ENCODE measurements around the gene TBC1D10B.
A peak's percentile ranks its signal among the peaks of the same experiment; 100 is the strongest.

Gene TBC1D10B, protein sequence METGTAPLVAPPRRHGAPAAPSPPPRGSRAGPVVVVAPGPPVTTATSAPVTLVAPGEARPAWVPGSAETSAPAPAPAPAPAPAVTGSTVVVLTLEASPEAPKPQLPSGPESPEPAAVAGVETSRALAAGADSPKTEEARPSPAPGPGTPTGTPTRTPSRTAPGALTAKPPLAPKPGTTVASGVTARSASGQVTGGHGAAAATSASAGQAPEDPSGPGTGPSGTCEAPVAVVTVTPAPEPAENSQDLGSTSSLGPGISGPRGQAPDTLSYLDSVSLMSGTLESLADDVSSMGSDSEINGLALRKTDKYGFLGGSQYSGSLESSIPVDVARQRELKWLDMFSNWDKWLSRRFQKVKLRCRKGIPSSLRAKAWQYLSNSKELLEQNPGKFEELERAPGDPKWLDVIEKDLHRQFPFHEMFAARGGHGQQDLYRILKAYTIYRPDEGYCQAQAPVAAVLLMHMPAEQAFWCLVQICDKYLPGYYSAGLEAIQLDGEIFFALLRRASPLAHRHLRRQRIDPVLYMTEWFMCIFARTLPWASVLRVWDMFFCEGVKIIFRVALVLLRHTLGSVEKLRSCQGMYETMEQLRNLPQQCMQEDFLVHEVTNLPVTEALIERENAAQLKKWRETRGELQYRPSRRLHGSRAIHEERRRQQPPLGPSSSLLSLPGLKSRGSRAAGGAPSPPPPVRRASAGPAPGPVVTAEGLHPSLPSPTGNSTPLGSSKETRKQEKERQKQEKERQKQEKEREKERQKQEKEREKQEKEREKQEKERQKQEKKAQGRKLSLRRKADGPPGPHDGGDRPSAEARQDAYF

DNA sequence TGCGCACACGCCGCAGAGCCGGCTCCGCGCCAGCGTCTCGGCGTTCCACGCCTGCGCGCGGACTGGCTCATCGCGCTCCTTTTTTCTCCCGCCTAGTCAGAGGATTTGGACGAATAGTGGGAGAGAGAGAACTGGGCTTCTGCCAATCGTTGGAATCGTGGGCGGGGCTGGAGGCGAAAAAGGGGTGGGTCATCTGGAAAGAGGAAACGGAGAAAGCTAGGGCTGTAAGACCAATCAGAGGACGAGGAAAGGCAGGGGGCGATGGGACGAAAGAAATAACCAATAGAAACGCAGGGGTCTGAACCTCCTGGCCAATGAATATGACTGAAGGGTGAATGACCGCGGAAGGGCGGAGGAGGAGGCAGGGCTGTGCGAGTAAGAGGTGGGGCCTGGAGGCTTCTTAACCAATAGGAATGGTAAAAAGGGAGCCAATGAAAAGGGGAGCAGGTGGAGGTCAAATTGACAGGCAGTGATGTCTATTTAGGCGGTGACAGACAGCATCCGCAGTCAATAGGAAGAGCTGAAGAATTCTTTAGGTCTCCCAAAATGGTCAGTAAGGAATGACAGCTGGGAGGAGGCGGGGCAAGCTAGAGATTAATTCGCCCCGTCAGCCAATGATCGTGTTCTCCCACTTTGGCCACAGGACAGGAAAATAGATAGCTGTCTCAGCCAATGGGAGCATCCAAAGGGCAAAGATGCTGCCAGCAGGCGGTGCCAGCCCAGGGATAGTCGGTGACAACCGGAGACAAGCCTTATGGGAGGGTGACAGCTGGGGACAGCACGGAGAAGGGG, at the start of gene TBC1D10B:
Gene TBC1D10B (minus strand): TSS at position 39 of the 792 bp plus-strand sequence. CDS start 311 bp downstream, outside the sequence.
- DNase-seq = peak; percentile 97

DNA sequence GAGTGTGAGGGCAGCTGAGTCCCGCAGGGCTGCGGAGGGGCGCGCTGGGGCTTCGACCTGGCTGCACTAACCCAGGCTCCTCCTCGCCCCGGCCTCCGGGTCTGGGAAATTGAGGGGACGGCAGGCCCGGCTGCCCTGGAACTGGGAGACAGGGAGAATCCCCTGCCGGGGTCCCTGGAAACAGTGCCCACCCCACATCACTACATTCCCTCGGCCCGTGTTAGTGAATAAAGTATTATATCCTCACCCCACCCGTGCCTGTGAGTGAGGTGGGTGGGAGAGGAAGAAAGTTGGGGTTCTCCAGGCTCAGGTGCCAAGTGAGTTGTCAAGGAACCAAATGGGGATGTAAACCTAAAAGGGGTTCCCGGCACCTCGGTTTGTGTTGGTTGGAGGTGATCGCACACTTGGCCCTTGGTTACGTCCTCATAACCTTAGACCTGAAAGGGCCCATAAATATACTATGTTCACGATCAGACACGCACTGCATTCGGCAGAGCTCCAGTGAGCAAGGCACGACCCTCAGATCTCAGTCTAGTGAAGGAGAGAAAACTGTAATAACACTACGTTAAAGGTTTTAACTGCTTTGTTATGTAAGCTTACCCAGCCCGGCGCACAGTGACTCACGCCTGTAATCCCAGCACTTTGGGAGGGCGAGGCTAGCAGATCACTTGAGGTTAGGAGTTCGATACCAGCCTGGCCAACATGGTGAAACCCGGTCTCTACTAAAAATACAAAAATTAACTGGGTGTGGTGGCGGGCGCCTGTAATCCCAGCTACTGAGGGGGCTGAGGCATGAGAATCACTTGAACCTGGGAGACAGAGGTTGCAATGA, 48.3 kb upstream of the TBC1D10B start:
- peak; percentile 15 for DNase-seq

DNA sequence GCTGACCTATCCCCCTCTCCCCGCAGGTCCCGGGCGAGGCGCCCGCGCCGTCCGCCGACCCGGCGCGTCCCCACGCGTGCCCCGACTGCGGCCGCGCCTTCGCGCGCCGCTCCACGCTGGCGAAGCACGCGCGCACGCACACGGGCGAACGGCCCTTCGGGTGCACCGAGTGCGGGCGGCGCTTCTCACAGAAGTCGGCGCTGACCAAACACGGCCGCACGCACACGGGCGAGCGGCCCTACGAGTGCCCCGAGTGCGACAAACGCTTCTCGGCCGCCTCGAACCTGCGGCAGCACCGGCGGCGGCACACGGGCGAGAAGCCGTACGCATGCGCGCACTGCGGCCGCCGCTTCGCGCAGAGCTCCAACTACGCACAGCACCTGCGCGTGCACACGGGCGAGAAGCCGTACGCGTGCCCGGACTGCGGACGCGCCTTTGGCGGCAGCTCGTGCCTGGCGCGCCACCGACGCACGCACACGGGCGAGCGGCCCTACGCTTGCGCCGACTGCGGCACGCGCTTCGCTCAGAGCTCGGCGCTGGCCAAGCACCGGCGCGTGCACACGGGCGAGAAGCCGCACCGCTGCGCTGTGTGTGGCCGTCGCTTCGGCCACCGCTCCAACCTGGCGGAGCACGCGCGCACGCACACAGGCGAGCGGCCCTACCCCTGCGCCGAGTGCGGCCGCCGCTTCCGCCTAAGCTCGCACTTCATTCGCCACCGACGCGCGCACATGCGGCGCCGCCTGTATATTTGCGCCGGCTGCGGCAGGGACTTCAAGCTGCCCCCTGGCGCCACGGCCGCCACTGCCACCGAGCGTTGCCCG, 47.4 kb upstream of the TBC1D10B start:
- DNase-seq = peak; percentile 91

DNA sequence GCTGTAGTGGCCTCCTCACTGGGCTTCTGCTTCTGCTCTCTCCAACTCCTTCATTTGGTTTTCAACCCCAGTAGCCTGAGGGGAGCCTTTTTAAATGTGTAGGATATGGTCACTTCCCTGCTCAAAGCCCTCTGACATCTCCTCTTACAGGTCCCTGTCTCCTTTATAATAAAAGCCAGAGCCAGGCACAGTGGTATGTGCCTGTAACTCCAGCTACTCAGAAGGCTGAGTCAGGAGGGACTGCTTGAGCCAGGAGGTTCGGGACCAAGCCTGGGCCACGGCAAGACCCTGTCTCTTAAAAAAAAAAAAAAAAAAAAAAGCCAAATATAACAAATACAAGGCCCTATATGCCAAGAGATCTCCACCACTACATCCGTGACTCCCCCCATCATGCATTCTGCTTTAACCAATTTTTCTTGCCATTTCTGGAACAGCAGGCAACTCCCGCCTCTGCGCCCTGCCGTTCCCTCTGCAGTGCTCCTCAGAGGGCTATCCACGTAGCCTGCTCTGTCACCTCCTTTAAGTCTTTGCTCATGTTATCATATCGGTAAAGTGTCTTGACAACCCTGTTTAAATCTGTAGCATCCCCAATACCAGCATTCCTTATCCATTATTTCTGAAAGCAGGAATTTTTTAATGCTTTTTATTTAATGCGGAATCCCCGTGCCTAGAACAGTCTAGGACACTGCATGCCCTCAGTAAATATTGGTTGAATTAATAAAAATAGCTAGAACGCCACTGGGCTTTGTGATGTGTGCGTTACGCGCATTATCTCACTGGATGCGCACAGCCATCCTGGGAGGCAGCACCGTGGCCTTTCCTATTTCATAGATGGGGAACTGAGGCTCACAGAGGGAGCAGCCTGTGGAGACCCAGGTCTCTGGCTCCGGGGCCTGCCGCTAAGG, 46.6 kb upstream of the TBC1D10B start:
- DNase-seq = no peak

DNA sequence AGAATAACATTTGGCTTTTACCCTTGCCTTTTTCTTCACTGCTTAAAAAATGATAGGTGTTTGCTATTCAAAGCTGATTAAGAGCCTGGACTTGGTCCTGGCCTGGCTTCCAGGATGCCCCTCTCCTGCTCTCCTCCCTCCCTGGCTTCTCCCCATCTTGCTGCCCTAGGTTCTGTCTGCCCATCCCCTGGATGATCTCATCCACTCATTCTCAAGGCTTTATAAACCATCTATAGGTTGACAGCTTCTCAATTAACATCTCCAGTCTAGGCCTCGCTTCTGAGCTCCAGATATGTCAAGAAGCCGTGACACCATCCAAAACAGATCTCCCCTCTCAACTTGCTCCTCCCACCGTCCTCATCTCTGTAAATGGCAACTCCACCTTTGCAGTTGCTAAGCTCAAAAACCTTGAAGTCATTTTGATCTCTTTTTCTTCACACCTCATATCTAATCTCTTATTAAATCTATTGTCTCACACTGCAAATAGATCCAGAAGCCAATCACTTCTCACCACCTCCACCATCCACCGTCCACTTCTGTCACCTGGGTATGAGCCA, 45.8 kb upstream of the TBC1D10B start:
- no peak for DNase-seq

DNA sequence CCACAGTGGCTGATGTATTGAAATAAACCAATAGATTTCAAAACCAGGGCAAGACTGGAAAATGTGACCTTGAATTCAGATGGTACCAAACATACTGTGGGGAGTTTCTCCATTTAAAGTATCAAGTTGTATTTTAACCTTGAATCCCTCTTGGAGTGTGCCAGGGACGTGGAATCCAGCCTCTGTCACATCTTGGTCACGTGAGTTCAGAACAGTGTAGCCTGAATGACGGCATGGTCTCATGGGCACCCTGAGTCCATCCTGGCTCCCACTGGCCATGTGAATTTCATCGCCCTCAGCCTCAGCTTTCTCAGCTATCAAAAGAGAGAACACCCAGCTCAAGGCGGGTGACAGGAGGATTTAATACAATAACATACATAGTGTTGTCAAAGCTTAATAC, 43.9 kb upstream of the TBC1D10B start:
- no peak for DNase-seq

DNA sequence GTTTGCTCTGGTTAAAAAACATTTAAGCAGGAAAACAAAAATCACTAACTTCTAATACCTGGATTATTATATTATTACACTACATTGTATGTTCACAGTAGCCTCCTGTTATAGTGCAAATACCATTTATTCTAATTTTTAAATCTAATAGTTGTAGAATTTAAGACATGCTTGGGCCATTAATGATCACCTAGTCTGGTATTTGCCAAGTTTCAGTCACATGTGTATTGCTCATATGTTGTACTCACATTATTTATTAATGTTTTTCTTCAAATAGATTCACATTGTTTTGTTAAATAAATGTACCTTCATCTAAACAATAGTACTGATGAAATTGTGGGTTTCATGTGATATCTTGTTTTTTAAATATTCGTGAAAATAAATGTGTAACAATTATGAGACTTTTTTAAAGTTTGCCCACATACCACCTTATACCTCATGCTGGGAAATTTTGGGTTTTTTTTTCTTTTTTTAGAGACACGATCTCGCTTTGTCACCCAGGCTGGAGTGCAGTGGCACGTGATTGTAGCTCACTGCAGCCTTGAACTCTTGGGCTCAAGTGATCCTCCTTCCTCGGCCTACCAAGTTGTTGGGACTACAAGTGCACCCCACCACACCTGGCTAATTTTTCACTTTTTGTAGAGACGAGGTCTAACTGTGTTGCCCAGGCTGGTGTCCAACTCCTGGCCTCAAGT, 43.0 kb upstream of the TBC1D10B start:
- DNase-seq = no peak

DNA sequence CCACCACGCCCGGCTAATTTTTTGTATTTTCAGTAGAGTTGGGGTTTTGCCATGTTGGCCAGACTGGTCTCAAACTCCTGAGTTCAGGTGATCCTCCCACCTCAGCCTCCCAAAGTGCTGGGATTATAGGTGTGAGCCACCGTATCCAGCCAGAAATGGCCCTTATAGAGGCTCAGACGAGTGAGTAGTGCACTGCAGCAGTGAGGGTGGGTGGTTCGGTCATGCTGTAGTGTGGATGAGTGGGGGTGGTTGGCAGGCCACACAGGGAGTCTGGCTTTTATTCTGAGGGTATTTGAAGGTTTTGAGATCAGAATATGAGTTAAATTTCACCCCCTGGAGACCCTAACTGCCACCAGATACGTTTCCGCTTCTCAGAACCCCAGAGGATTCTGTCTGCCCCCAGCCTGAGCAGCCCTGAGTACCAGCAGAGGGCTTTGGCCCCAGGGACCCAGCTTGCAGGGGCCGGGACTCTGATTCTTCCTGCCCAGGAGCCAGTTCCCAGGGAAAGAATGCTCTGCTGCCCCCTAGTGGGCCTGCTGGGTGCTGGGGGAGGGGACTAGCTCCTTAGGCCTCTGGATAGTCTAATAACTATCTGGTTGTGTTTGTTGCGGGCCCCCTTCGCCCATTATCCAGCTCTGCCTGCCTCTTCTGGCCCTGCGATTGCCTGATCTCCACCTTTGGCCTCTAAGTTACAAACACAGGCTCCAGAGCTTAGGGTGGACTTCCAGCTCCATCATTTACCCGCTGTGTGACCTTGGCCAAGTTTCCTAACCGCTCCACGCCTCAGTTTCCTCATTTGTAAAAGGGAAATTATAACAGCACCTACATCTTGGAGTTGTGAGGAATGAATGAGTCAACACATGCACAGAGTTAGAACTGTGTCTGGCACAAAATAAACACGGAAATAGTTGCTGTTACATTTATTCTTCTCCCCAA, 39.1 kb upstream of the TBC1D10B start:
- peak; percentile 89 for DNase-seq

DNA sequence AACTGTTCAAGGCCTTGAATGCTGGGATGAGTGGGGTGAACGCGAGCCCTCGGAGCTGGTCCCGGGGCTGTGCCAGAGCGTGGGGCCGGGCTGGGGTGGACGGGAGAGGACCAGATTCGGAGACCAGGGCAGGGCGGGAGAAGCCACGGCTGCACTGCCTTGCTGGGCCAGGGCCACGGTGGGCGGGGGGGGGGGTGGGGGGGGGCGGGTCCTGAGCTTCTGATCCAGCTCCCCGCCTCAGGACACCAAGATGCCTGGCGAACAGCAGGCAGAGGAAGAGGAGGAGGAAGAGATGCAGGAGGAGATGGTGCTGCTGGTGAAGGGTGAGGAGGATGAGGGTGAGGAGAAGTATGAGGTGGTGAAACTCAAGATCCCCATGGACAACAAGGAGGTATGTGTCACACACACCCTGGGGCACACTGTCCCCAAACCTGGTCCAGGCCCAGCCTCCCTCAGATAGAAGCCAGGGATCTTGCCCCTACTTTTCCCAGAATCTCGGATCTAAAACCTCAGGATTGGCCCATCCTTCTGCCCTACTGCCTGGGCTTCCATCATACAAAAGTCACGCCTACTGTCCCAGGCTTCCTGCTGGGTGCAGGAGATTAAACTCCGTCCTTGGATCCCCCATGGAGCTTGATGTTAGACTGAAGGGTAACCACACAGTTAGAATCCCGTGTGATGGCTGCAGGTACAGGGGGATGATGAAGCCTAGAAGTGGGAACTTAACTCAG, 37.7 kb upstream of the TBC1D10B start:
- no peak for DNase-seq

DNA sequence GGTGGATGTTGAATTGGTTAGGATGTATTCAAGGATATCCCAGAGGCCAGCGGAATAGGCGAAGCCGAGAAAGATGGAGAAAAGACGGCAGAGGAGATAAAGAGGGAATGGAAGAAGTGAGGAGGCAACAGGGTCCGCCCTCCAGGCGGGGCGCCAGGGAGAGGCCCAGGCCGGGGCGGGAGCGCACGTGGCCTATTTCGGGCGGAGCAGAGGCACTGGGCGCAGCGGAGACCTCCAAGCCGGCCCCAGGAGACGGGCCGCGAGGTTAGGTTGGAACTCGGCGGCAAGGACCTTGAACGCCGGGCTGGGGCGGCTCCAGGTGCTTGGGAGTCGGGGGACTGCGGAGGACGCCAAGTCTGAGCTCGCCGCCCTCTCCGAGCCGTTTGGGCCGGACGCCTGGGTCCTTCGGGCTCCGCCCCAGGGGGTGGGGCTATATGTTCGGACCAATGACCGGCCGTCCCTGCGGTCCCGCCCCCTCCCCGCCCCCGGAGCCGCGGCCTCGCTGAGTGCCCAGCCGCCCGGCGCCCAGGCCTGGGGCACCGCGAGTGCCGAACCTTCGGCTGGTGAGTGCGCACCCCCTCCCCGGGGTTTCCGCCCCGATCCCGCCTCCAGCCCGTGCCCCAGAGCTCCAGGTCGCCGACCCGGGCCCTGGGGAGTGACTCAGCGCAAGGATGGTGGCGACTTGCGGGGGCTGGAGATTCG, 37.0 kb upstream of the TBC1D10B start, which contains the start of gene ZNF771:
Gene ZNF771 (plus strand): TSS at position 505 of the 702 bp plus-strand sequence. CDS start 448 bp downstream, outside the sequence.
- peak; percentile 93 for DNase-seq

DNA sequence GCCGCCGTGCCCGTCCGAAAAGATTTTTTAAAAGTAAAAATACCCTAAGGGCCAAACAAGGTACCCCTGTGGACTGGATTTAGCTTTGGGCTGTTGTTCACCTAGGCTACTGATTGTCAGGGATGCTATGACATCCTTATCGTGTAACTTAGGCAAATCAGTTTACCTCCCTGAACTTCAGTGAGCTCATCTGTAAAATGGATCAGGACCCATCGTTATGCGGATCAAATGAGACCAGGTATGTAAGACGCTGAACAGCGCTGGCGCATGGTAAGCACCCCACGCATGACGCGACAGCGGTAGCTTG, 36.5 kb upstream of the TBC1D10B start:
- no peak for DNase-seq

DNA sequence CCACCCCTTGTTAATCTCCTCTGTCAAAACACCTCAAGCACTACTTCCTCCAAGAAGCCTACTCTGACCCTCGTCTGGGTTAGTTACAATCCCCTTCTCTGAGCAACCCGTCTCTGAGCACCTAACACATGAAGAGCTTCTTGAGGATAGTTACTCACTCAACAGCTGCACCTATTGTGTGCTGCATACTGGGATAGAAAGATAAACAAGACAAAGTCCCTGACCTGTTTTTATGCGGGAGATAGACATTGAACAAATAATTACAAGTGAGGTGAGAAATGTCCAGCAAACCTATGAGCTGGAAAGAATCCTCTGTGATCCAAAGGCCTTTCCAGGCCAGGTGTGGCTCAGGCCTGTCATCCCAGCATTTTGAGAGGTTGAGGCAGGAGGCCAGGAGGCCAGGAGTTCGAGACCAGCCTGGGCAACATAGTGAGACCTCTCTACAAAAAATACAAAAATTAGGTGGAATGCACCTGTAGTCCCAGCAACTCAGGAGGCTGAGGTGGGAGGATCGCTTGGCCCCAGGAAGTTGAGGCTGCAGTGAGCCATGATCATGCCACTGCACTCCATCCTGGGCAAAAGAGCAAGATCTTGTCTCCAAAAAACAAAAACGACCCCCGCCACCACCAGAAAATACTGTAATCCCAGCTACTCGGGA, 31.6 kb upstream of the TBC1D10B start:
- no peak for DNase-seq

DNA sequence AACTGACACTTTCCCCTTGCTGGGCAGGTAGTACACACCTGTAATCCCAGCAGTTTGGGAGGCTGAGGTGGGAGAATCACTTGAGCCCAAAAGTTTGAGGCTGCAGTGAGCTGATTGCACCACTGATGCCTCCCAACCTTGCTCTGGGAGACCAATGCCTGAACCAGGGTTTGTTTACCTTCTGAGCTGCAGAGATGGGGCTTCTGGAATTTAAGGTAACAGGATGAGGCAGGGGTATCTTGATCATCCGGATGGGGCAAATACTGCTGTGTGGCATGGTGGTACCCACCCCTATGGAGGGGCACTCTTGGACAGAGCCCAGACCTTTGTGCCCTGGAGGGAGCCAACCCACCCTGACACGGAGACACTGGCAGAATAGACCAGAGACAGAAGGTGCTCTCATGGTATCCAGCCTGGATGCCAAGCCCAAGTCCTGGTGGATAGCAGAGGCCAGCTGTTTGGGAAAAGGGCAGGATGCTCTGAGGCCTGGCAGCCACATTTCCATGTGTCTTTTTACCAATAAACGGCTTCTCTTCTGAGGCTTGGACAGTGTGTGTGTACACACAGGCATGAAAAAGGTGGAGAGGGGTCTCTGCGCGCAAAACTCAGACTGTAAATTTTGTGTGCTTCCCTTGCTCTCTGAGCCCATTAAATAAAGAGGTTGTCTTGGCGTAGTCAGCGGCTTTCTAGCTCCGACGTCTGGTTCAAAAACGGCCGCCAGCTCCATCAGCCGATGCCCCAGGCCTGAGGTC, 29.3 kb upstream of the TBC1D10B start:
- no peak for DNase-seq

DNA sequence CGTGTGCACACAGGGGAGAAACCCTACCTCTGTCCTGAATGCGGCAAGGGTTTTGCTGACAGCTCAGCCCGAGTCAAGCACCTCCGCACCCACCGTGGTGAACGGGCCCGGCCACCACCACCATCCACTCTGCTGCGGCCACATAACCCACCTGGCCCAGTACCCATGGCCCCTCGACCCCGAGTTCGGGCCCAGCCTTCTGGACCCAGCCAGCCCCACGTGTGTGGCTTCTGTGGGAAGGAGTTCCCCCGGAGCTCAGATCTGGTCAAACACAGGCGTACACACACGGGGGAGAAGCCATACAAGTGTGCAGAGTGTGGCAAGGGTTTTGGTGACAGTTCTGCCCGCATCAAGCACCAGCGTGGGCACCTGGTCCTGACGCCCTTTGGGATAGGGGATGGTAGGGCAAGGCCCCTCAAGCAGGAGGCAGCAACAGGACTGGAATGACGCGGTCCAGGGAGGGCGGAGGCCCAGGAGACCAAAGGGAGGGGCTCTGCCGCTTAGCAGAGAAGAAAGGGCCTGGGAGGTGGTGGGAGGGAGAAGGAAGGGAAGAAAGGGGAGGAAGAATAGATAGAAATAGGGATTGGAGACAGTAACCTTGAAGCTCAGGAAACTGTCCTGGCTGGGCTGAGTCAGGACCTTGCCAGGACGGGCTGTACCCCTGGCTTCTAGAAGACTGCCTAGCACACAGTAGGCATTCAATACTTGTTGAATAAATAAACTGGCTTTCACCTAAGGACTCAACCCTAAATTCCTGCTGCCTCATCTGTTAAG, 28.6 kb upstream of the TBC1D10B start:
- no peak for DNase-seq

Data from activated naive CD4-positive, alpha-beta T cell treated with anti-CD3 and anti-CD28 coated beads, Interleukin-2, amount 50 U/mL, for 16 hours (primary cell).